ENCODE data around the gene FARSB. TPM values are rescaled to one million over a fixed set of nuclear protein-coding genes. Genes with fewer than 3 reads are reported as not detected.

Gene FARSB
- total RNA-seq, 1 donor from 2014 or later = 4.4 TPM

GRCh38 chr2:222686086-222686750 is 30.3 kb upstream of the FARSB start:
- TF ChIP-seq CTCF (IDR thresholded peaks at IDR 0.05) = no peak
- no peak for DNase-seq (ENCODE audit: low spot score in 2 of 2)
- Histone ChIP-seq H3K9me3 (no peaks in the 10 kb centered on the region), H3K27me3 (no peaks in the 10 kb centered on the region), H3K27ac (no peak overlapping the region), H3K4me3 (no peak overlapping the region), H3K36me3 (no peaks in the 10 kb centered on the region), H3K4me1 (peaks cover 0 to 6% of the 10 kb centered on the region in 2 donors)
- intact Hi-C loops (cut with DNase I) = loop anchor here (5.0 kb wide), 1 partner anchor 231 kb away; no protein-coding TSS in a partner anchor

- intact Hi-C loops (cut with DNase I) = no loop called here
- H3K4me3 ChIP-seq = no peak overlapping the region
- no peak for TF ChIP-seq CTCF (IDR thresholded peaks at IDR 0.05)
Observed at GRCh38 chr2:222683805-222684204, 27.9 kb upstream of the FARSB start.

GRCh38 chr2:222677981-222678380 is 22.1 kb upstream of the FARSB start:
- Histone ChIP-seq H3K27ac (no peak overlapping the region), H3K36me3 (no peaks in the 10 kb centered on the region), H3K4me1 (no peaks in the 10 kb centered on the region), H3K27me3 (no peaks in the 10 kb centered on the region), H3K4me3 (no peak overlapping the region), H3K9me3 (no peaks in the 10 kb centered on the region)
- TF ChIP-seq CTCF (IDR thresholded peaks at IDR 0.05) = no peak
- intact Hi-C loops (cut with DNase I) = no loop called here
- no peak for DNase-seq (ENCODE audit: low spot score in 2 of 2)

More at GRCh38 chr2:222683805-222684204, 27.9 kb upstream of the FARSB start:
- H3K27ac ChIP-seq = no peak overlapping the region
- no peaks in the 10 kb centered on the region for H3K4me1 ChIP-seq
- no peaks in the 10 kb centered on the region for H3K36me3 ChIP-seq
- H3K27me3 ChIP-seq = no peaks in the 10 kb centered on the region
- no peak for DNase-seq (ENCODE audit: low spot score in 2 of 2)
- no peaks in the 10 kb centered on the region for H3K9me3 ChIP-seq

DNA sequence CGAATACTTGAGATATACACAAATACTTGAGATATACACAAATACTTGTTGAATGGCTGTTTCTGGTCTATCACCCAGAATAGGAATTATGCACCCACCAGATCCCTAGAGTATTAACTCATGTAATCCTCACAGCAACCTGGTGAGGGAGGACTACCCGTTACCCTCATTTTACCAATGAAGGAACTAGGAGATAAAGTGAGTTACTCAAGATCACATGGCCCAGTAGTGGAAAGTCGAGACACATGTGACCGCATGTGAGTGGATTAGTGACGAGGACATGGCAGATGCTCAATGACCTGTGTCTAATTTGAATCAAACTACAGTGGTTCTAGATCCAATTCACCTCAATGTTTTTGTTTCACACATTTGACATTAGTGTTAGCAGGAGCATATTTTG is 18.0 kb upstream of the FARSB start:
- intact Hi-C loops (cut with DNase I) = no loop called here
- Histone ChIP-seq H3K36me3 (no peaks in the 10 kb centered on the region), H3K4me1 (peaks cover 0 to 6% of the 10 kb centered on the region in 2 donors), H3K27me3 (no peaks in the 10 kb centered on the region), H3K27ac (no peak overlapping the region), H3K9me3 (no peaks in the 10 kb centered on the region), H3K4me3 (no peak overlapping the region)
- TF ChIP-seq CTCF (IDR thresholded peaks at IDR 0.05) = no peak
- DNase-seq (ENCODE audit: low spot score in 2 of 2) = no peak

DNA sequence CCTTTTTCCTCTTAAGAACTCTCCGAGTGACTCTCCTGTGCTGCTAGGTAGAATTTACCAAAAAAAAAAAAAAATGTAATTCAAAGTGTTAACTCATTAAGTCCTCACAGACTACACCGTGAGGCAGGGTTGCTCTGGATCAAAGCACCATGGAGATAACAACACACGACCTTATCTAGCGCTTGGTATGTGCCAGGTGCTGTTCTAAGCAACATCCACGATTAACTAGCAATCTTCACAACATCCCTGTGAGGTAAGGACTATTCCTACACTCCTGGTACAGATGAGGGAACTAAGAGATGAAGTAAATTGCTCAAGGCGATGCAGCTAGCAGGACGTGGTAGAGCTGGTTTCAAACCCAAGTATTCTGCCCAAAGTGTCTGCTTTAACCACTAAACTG is 17.4 kb upstream of the FARSB start:
- intact Hi-C loops (cut with DNase I) = no loop called here
- Histone ChIP-seq H3K36me3 (no peaks in the 10 kb centered on the region), H3K27ac (no peak overlapping the region), H3K4me1 (peaks cover 0 to 6% of the 10 kb centered on the region in 2 donors), H3K4me3 (no peak overlapping the region), H3K27me3 (no peaks in the 10 kb centered on the region), H3K9me3 (no peaks in the 10 kb centered on the region)
- DNase-seq (ENCODE audit: low spot score in 2 of 2) = no peak
- TF ChIP-seq CTCF (IDR thresholded peaks at IDR 0.05) = no peak

- Histone ChIP-seq H3K4me3 (peak overlapping the region; percentile 57 to 70), H3K36me3 (no peaks in the 10 kb centered on the region), H3K27me3 (no peaks in the 10 kb centered on the region), H3K4me1 (peaks cover 0 to 6% of the 10 kb centered on the region in 2 donors), H3K27ac (no peak overlapping the region), H3K9me3 (no peaks in the 10 kb centered on the region)
- DNase-seq (ENCODE audit: low spot score in 2 of 2) = no peak
- intact Hi-C loops (cut with DNase I) = no loop called here
- TF ChIP-seq CTCF (IDR thresholded peaks at IDR 0.05) = no peak
Observed at GRCh38 chr2:222672068-222672401, 16.1 kb upstream of the FARSB start.
